Smooth muscle cell (in vitro differentiated cells): Measurements from ENCODE around the gene CNGA3. TPM values are rescaled to one million over a fixed set of nuclear protein-coding genes. Genes with fewer than 3 reads are reported as not detected.

Experiments used
- DNase-seq: peaks from one replicate; lab custom pipeline; 2025; ENCODE audit not compliant: unreplicated experiment; lab: John Stamatoyannopoulos, UW
- H2AFZ ChIP-seq: fragments of 200-600 bp; sonication (generic); 2 replicates; pipeline ENCODE4 v1.6.0; 2016; ENCODE audit warnings: antibody characterized with exemption, low read depth, mild to moderate bottlenecking
- H3F3A ChIP-seq: fragments of 200-600 bp; sonication (generic); 2 replicates; pipeline ENCODE4 v1.6.0; 2017; ENCODE audit warnings: antibody characterized with exemption, low read depth
- H3K27ac ChIP-seq: fragments of 200-600 bp; sonication (generic); 2 replicates; pipeline ENCODE4 v1.5.1; 2016; ENCODE audit warnings: low read depth, mild to moderate bottlenecking
- H3K27me3 ChIP-seq: fragments of 200-600 bp; sonication (generic); 2 replicates; pipeline ENCODE4 v1.6.1; 2016; ENCODE audit warnings: low read depth, mild to moderate bottlenecking
- H3K36me3 ChIP-seq: fragments of 200-600 bp; sonication (generic); 2 replicates; pipeline ENCODE4 v1.5.1; 2016; ENCODE audit warnings: low read depth
- H3K4me1 ChIP-seq: fragments of 200-600 bp; sonication (generic); 2 replicates; pipeline ENCODE4 v1.5.1; 2016; ENCODE audit warnings: low read depth
- H3K4me2 ChIP-seq: fragments of 200-600 bp; sonication (generic); 2 replicates; pipeline ENCODE4 v1.6.0; 2016; ENCODE audit warnings: mild to moderate bottlenecking
- H3K4me3 ChIP-seq: fragments of 200-600 bp; sonication (generic); 2 replicates; pipeline ENCODE4 v1.5.1; 2016; ENCODE audit warnings: mild to moderate bottlenecking
- H3K79me2 ChIP-seq: fragments of 200-600 bp; sonication (generic); 2 replicates; pipeline ENCODE4 v1.6.0; 2016; ENCODE audit warnings: low read depth, mild to moderate bottlenecking
- H3K9ac ChIP-seq: fragments of 200-600 bp; sonication (generic); 2 replicates; pipeline ENCODE4 v1.6.0; 2016; ENCODE audit warnings: low read depth
- H3K9me3 ChIP-seq: fragments of 200-600 bp; sonication (generic); replicated peaks from 2 replicates; pipeline ENCODE4 v1.5.1; 2016; ENCODE audit warnings: low read depth
- H4K20me1 ChIP-seq: fragments of 200-600 bp; sonication (generic); 2 replicates; pipeline ENCODE4 v1.6.0; 2016; ENCODE audit warnings: low read depth
- CTCF ChIP-seq: fragments of 200-600 bp; sonication (generic); IDR thresholded peaks from 2 replicates; pipeline ENCODE4 v1.5.1; 2017; ENCODE audit warnings: borderline replicate concordance, mild to moderate bottlenecking, antibody characterized with exemption; ENCODE audit not compliant: insufficient read depth, poor library complexity, severe bottlenecking
- WGBS: methylation state at CpG from one replicate; pipeline ENCODE4 v1.1.7; 2016; ENCODE audit warnings: low lambda C conversion rate; 5-methylcytosine and 5-hydroxymethylcytosine counted together
- polyA plus RNA-seq: library from polyadenylated mRNA; unstranded; fragments of >200 nt; fragmentation: Nextera tagmentation; extraction: Ambion mirVana; gene quantifications from 2 replicates; pipeline ENCODE4 v1.2.1, GENCODE V29; 2016
- total RNA-seq: library from RNA; depleted of rRNA; stranded (reverse); fragments of >200 nt; gene quantifications from 2 replicates; pipeline ENCODE4 v1.2.3, GENCODE V29; 2014

CNGA3 gene
- total and polyA plus RNA-seq, 2 experiments from 2014 or later = not detected

- Histone ChIP-seq H3K9ac (no peak overlapping the region), H2AFZ (no peak overlapping the region), H3K36me3 (no peaks in the 10 kb centered on the region), H3K4me1 (no peaks in the 10 kb centered on the region), H4K20me1 (no peaks in the 10 kb centered on the region), H3K27me3 (no peaks in the 10 kb centered on the region), H3K27ac (no peak overlapping the region), H3K9me3 (no peaks in the 10 kb centered on the region), H3F3A (no peaks in the 10 kb centered on the region), H3K4me2 (no peak overlapping the region), H3K4me3 (no peak overlapping the region), H3K79me2 (no peaks in the 10 kb centered on the region)
- WGBS = 98% methylated on average over 2 of the region's 2 CpGs
- no peak for DNase-seq
- no peak for TF ChIP-seq CTCF
These were observed 73.3 kb downstream of the CNGA3 start for GRCh38 chr2:98419544-98419943.

DNA sequence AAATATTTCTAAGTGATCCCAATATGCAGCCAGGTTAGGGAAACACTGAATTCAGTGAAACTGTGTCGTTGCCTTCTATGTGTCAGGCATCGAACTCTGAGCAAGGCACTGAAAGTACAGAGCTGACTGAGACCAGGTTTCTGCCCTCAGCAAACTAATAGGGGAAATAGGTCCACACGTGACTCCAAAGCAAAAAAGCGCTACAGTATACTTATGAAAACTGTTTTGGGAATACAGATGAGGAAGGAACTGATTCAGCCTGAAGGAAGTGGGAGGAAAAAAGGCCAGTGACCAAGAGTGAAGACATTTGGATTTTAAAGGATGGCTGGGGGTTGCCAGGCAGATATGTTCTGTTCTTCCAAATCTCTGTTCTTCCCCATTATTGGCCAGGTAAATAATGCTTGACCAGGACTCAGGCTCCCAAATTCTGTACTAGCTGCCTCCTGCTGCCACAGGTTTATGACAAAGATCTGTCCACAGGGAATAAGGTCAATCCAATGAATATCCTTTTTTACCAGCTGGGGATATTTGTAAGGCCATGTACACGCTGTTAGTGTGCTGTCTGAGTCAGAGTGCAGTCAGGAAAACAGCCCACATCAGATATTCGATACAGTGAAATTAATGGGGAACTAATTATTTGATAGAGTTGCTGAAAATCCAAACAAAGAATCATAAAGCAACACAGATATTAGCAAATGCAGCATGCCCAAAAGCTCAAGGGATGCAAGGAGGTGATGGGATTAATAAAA, 73.9 kb downstream of the CNGA3 start:
- H3F3A ChIP-seq = no peaks in the 10 kb centered on the region
- no peak for TF ChIP-seq CTCF
- H3K4me2 ChIP-seq = no peak overlapping the region
- H3K36me3 ChIP-seq = no peaks in the 10 kb centered on the region
- no peak overlapping the region for H2AFZ ChIP-seq
- H3K79me2 ChIP-seq = no peaks in the 10 kb centered on the region
- WGBS = 87% methylated on average over 6 of the region's 6 CpGs
- no peaks in the 10 kb centered on the region for H3K9me3 ChIP-seq
- H3K4me3 ChIP-seq = no peak overlapping the region
- no peak overlapping the region for H3K9ac ChIP-seq
- no peak overlapping the region for H3K27ac ChIP-seq
- no peaks in the 10 kb centered on the region for H3K4me1 ChIP-seq
- H3K27me3 ChIP-seq = no peaks in the 10 kb centered on the region
- no peaks in the 10 kb centered on the region for H4K20me1 ChIP-seq
- DNase-seq = no peak

- no peaks in the 10 kb centered on the region for H3K4me1 ChIP-seq
- TF ChIP-seq CTCF = no peak
- no peaks in the 10 kb centered on the region for H3F3A ChIP-seq
- H4K20me1 ChIP-seq = no peaks in the 10 kb centered on the region
- no peaks in the 10 kb centered on the region for H3K36me3 ChIP-seq
- no peak overlapping the region for H3K9ac ChIP-seq
- no peaks in the 10 kb centered on the region for H3K9me3 ChIP-seq
- H3K27me3 ChIP-seq = no peaks in the 10 kb centered on the region
- H3K27ac ChIP-seq = no peak overlapping the region
- no peak overlapping the region for H3K4me3 ChIP-seq
- no peak overlapping the region for H2AFZ ChIP-seq
- no peaks in the 10 kb centered on the region for H3K79me2 ChIP-seq
- DNase-seq = no peak
- no peak overlapping the region for H3K4me2 ChIP-seq
These were observed 76.2 kb downstream of the CNGA3 start for GRCh38 chr2:98422449-98422848.

DNA sequence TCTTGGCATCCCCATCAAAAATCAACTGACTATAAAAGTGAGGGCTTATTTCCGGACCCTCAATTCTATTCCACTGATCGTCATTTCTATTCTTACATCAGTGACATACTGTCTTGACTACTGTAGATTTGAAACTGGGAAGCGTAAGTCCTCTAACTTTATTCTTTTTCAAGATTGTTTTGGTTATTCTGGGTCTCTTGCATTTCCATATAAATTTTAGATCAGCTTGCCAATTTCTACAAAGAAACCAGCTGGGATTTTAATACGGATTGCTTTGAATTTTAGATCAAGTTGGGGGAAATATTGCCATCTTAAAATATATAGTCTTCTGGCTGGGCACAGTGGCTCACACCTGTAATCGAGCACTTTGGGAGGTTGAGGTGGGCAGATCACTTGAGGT, 80.5 kb downstream of the CNGA3 start:
- H3K27me3 ChIP-seq = no peaks in the 10 kb centered on the region
- H3K79me2 ChIP-seq = no peaks in the 10 kb centered on the region
- no peaks in the 10 kb centered on the region for H3K4me1 ChIP-seq
- H3K4me2 ChIP-seq = no peak overlapping the region
- TF ChIP-seq CTCF = no peak
- no peak overlapping the region for H3K4me3 ChIP-seq
- no peak overlapping the region for H3K27ac ChIP-seq
- WGBS = 89% methylated on average over 5 of the region's 5 CpGs
- H3K9ac ChIP-seq = no peak overlapping the region
- no peak overlapping the region for H2AFZ ChIP-seq
- no peaks in the 10 kb centered on the region for H3K9me3 ChIP-seq
- no peaks in the 10 kb centered on the region for H3F3A ChIP-seq
- DNase-seq = no peak
- no peaks in the 10 kb centered on the region for H4K20me1 ChIP-seq
- H3K36me3 ChIP-seq = no peaks in the 10 kb centered on the region
